Stomach smooth muscle (tissue), 2 donors: ENCODE results near the gene SPOCK1.

Experiments used
- H3K27ac ChIP-seq: one replicate; pipeline ENCODE4 v1.7.0; 2013; ENCODE audit warnings: mild to moderate bottlenecking, low read length, inconsistent platforms
- H3K27me3 ChIP-seq, 2 donors: one replicate each; pipeline ENCODE4 v1.7.0; 2013; ENCODE audit warnings: low read length in 2 of 2; ENCODE audit not compliant: insufficient read depth in 2 of 2, control insufficient read depth in 1 of 2
- H3K36me3 ChIP-seq, 2 donors: one replicate each; pipeline ENCODE4 v1.7.0; 2013; ENCODE audit warnings: low read length in 2 of 2; ENCODE audit not compliant: control insufficient read depth in 2 of 2, insufficient read depth in 2 of 2
- H3K4me1 ChIP-seq: one replicate; pipeline ENCODE4 v1.7.0; 2013; ENCODE audit warnings: low read length; ENCODE audit not compliant: control insufficient read depth, insufficient read depth
- H3K4me3 ChIP-seq, 2 donors: one replicate each; pipeline ENCODE4 v1.7.0; 2013; ENCODE audit warnings: low read length in 2 of 2
- H3K9ac ChIP-seq, 2 donors: one replicate each; pipeline ENCODE4 v1.7.0; 2013; ENCODE audit warnings: low read length in 2 of 2, mild to moderate bottlenecking in 1 of 2
- H3K9me3 ChIP-seq, 2 donors: one replicate each; pipeline ENCODE4 v1.7.0; 2013; ENCODE audit warnings: low read length in 2 of 2; ENCODE audit not compliant: control insufficient read depth in 2 of 2
- donor health status: healthy.
- donor health status: Pancreatic carcinoma.

The SPOCK1 gene

DNA sequence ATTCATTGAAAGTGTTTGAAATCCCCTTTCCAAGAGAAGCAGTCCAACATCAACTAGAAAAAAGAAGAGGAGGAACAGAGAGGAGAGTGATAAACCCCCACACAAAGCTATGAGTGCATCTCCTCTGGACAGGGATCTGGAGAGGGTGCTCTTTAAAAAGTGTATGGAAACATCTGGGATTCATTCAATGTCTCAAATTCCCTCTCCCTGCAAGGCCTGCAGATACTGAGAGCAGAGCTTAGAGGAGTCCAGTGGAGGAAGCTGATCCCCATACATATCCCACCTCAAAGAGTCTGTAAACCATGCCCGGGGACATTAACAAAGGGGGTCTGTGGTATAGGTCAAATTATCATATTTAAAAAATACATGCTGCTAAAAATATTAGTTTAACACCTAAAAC lies 2.2 kb downstream of the SPOCK1 start:
- Histone ChIP-seq H3K27me3 (peaks cover 7 to 10% of the 10 kb centered on the region in 2 donors), H3K9me3 (no peaks in the 10 kb centered on the region), H3K27ac (no peak overlapping the region), H3K4me3 (no peak overlapping the region), H3K4me1 (peaks cover 15% of the 10 kb centered on the region), H3K36me3 (no peaks in the 10 kb centered on the region), H3K9ac (no peak overlapping the region)

GRCh38 chr5:137492331-137492730 lies 6.8 kb downstream of the SPOCK1 start:
- Histone ChIP-seq H3K27me3 (peaks cover 0 to 2% of the 10 kb centered on the region in 2 donors), H3K9me3 (no peaks in the 10 kb centered on the region), H3K9ac (no peak overlapping the region), H3K27ac (no peak overlapping the region), H3K36me3 (no peaks in the 10 kb centered on the region), H3K4me3 (no peak overlapping the region), H3K4me1 (no peaks in the 10 kb centered on the region)

DNA sequence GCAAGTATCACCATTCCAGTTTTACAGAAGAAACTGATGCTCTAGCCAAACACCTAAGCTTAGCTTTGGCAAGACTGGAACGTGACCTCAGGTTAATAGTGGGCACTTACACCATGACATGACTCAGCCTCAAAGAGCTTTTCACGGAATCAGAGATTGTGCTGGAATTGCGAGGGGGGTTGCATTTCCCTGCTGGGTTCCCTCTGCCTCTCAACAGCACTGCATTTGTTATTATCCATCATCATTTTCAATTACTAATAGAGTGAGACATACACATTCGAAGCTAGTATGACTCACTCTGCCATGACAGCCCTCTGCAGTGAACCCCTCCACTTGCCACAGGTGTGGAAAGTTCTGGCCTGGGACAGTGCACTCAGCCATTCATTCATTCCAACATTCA lies 8.0 kb downstream of the SPOCK1 start:
- H3K4me1 ChIP-seq = no peaks in the 10 kb centered on the region

GRCh38 chr5:137490591-137490990 lies 8.5 kb downstream of the SPOCK1 start:
- H3K27ac ChIP-seq = no peak overlapping the region
- no peak overlapping the region for H3K9ac ChIP-seq
- no peaks in the 10 kb centered on the region for H3K36me3 ChIP-seq
- H3K4me1 ChIP-seq = no peaks in the 10 kb centered on the region
- H3K9me3 ChIP-seq = no peaks in the 10 kb centered on the region
- peaks cover 0 to 2% of the 10 kb centered on the region in 2 donors for H3K27me3 ChIP-seq
- no peak overlapping the region for H3K4me3 ChIP-seq

More for the DNA sequence above, 8.0 kb downstream of the SPOCK1 start:
- Histone ChIP-seq H3K9ac (no peak overlapping the region), H3K27me3 (peaks cover 0 to 2% of the 10 kb centered on the region in 2 donors), H3K36me3 (no peaks in the 10 kb centered on the region), H3K9me3 (no peaks in the 10 kb centered on the region), H3K4me3 (no peak overlapping the region), H3K27ac (no peak overlapping the region)

GRCh38 chr5:137488974-137489373 lies 10.2 kb downstream of the SPOCK1 start:
- Histone ChIP-seq H3K27ac (no peak overlapping the region), H3K9me3 (no peaks in the 10 kb centered on the region), H3K9ac (no peak overlapping the region), H3K4me3 (no peak overlapping the region), H3K4me1 (no peaks in the 10 kb centered on the region), H3K36me3 (no peaks in the 10 kb centered on the region), H3K27me3 (peaks cover 0 to 2% of the 10 kb centered on the region in 2 donors)

GRCh38 chr5:137488516-137488915 lies 10.6 kb downstream of the SPOCK1 start:
- Histone ChIP-seq H3K4me1 (no peaks in the 10 kb centered on the region), H3K27me3 (peaks cover 0 to 2% of the 10 kb centered on the region in 2 donors), H3K4me3 (no peak overlapping the region), H3K9me3 (no peaks in the 10 kb centered on the region), H3K27ac (no peak overlapping the region), H3K9ac (no peak overlapping the region), H3K36me3 (no peaks in the 10 kb centered on the region)

DNA sequence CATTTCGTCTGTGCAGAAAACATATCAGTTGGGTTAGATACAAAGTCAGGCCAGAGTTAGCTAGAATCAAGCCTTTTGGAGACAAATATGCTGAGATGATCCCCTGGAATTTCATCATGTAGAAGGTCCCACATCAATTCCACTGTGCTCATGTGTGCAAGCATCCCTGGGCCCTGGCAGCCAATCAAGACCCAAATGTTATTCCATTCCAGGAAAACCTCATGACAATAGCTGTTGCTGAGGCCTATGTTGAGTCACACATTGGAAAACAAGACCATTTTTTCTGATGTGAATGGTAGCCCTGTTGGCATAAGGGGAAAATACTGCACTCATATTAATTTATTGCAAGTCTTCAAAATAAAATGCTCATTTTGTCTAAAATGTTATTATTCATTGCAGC lies 11.5 kb downstream of the SPOCK1 start:
- Histone ChIP-seq H3K36me3 (no peaks in the 10 kb centered on the region), H3K27ac (no peak overlapping the region)

GRCh38 chr5:137486707-137487106 lies 12.4 kb downstream of the SPOCK1 start:
- Histone ChIP-seq H3K4me3 (no peak overlapping the region), H3K4me1 (no peaks in the 10 kb centered on the region), H3K9ac (no peak overlapping the region), H3K27ac (no peak overlapping the region), H3K27me3 (peaks cover 0 to 2% of the 10 kb centered on the region in 2 donors), H3K36me3 (no peaks in the 10 kb centered on the region), H3K9me3 (no peaks in the 10 kb centered on the region)

More for the DNA sequence above, 11.5 kb downstream of the SPOCK1 start:
- H3K4me3 ChIP-seq = no peak overlapping the region
- no peaks in the 10 kb centered on the region for H3K9me3 ChIP-seq
- peaks cover 0 to 2% of the 10 kb centered on the region in 2 donors for H3K27me3 ChIP-seq
- H3K9ac ChIP-seq = no peak overlapping the region
- no peaks in the 10 kb centered on the region for H3K4me1 ChIP-seq

- H3K9ac ChIP-seq = no peak overlapping the region
- H3K4me1 ChIP-seq = no peaks in the 10 kb centered on the region
- H3K4me3 ChIP-seq = no peak overlapping the region
- no peak overlapping the region for H3K27ac ChIP-seq
- H3K27me3 ChIP-seq = no peaks in the 10 kb centered on the region
- no peaks in the 10 kb centered on the region for H3K36me3 ChIP-seq
- H3K9me3 ChIP-seq = no peaks in the 10 kb centered on the region
These were observed 17.5 kb downstream of the SPOCK1 start for GRCh38 chr5:137481596-137481995.

DNA sequence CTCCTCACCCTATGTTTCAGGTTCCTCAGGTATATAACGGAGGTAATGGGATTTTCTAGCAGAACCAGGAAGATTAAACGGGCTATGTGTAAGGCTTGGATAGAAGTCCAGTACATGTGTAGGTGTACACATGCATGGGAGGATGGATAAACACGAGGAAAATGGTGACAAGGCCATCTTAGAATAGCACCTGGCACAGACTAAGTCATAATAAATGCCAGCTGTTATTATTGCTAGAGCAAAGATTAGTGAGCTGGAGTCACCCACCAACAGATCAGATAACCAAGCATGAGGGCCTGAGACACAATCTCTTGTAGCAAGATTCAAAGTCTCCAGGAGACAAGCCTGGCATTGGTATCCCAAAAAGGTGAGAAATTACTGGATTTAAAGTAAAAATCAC lies 21.1 kb downstream of the SPOCK1 start:
- H3K9me3 ChIP-seq = no peaks in the 10 kb centered on the region
- H3K9ac ChIP-seq = no peak overlapping the region
- H3K4me3 ChIP-seq = no peak overlapping the region
- H3K27ac ChIP-seq = no peak overlapping the region
- H3K36me3 ChIP-seq = no peaks in the 10 kb centered on the region
- peaks cover 0 to 2% of the 10 kb centered on the region in 2 donors for H3K27me3 ChIP-seq
- H3K4me1 ChIP-seq = no peaks in the 10 kb centered on the region

- Histone ChIP-seq H3K9ac (no peak overlapping the region), H3K27ac (no peak overlapping the region), H3K4me1 (no peaks in the 10 kb centered on the region), H3K27me3 (peaks cover 0 to 4% of the 10 kb centered on the region in 2 donors), H3K4me3 (no peak overlapping the region), H3K36me3 (no peaks in the 10 kb centered on the region), H3K9me3 (no peaks in the 10 kb centered on the region)
These were observed 28.3 kb downstream of the SPOCK1 start for GRCh38 chr5:137470921-137471220.
